ENCODE measurements around the gene ALDH1A2.

Gene ALDH1A2

GRCh38 chr15:58053315-58054153 lies 12.0 kb downstream of the ALDH1A2 start:
- Histone ChIP-seq H3K4me2 (no peak overlapping the region), H3K27ac (no peak overlapping the region), H2AFZ (ENCODE audit: low read depth) (no peak overlapping the region), H3K9ac (no peak overlapping the region), H4K20me1 (ENCODE audit: insufficient read depth) (no peaks in the 10 kb centered on the region), H3K36me3 (ENCODE audit: insufficient read depth) (no peaks in the 10 kb centered on the region), H3K79me2 (ENCODE audit: insufficient read depth, low read depth) (no peaks in the 10 kb centered on the region), H3K4me3 (IDR thresholded peaks at IDR 0.05; ENCODE audit: insufficient read depth, low read depth, low read length) (no peak overlapping the region), H3K4me1 (ENCODE audit: low read depth, poor library complexity, severe bottlenecking) (no peaks in the 10 kb centered on the region), H3K27me3 (ENCODE audit: insufficient read depth, low read depth) (no peaks in the 10 kb centered on the region)
- no peak for TF ChIP-seq CTCF (conservative IDR thresholded peaks at IDR 0.05; ENCODE audit: low read depth, low read length)

GRCh38 chr15:58052334-58052733 lies 13.2 kb downstream of the ALDH1A2 start:
- Histone ChIP-seq H2AFZ (ENCODE audit: low read depth) (no peak overlapping the region), H3K4me3 (IDR thresholded peaks at IDR 0.05; ENCODE audit: insufficient read depth, low read depth, low read length) (no peak overlapping the region), H3K4me2 (no peak overlapping the region), H3K27ac (no peak overlapping the region), H3K27me3 (ENCODE audit: insufficient read depth, low read depth) (no peaks in the 10 kb centered on the region), H3K4me1 (ENCODE audit: low read depth, poor library complexity, severe bottlenecking) (no peaks in the 10 kb centered on the region), H3K79me2 (ENCODE audit: insufficient read depth, low read depth) (no peaks in the 10 kb centered on the region), H4K20me1 (ENCODE audit: insufficient read depth) (no peaks in the 10 kb centered on the region), H3K36me3 (ENCODE audit: insufficient read depth) (no peaks in the 10 kb centered on the region), H3K9ac (no peak overlapping the region)
- TF ChIP-seq CTCF (conservative IDR thresholded peaks at IDR 0.05; ENCODE audit: low read depth, low read length), result no peak

- Histone ChIP-seq H3K79me2 (ENCODE audit: insufficient read depth, low read depth) (no peaks in the 10 kb centered on the region), H2AFZ (ENCODE audit: low read depth) (no peak overlapping the region), H3K27me3 (ENCODE audit: insufficient read depth, low read depth) (no peaks in the 10 kb centered on the region), H3K4me1 (ENCODE audit: low read depth, poor library complexity, severe bottlenecking) (no peaks in the 10 kb centered on the region), H3K4me2 (no peak overlapping the region), H4K20me1 (ENCODE audit: insufficient read depth) (no peaks in the 10 kb centered on the region), H3K36me3 (ENCODE audit: insufficient read depth) (no peaks in the 10 kb centered on the region), H3K9ac (no peak overlapping the region), H3K4me3 (IDR thresholded peaks at IDR 0.05; ENCODE audit: insufficient read depth, low read depth, low read length) (no peak overlapping the region), H3K27ac (no peak overlapping the region)
- TF ChIP-seq CTCF (conservative IDR thresholded peaks at IDR 0.05; ENCODE audit: low read depth, low read length), result no peak
Measured at GRCh38 chr15:58049520-58050227, 15.8 kb downstream of the ALDH1A2 start.

GRCh38 chr15:58048261-58048660 lies 17.2 kb downstream of the ALDH1A2 start:
- no peak for TF ChIP-seq CTCF (conservative IDR thresholded peaks at IDR 0.05; ENCODE audit: low read depth, low read length)
- Histone ChIP-seq H3K4me2 (no peak overlapping the region), H3K4me1 (ENCODE audit: low read depth, poor library complexity, severe bottlenecking) (no peaks in the 10 kb centered on the region), H3K27ac (no peak overlapping the region), H2AFZ (ENCODE audit: low read depth) (no peak overlapping the region), H3K79me2 (ENCODE audit: insufficient read depth, low read depth) (no peaks in the 10 kb centered on the region), H3K4me3 (IDR thresholded peaks at IDR 0.05; ENCODE audit: insufficient read depth, low read depth, low read length) (no peak overlapping the region), H4K20me1 (ENCODE audit: insufficient read depth) (no peaks in the 10 kb centered on the region), H3K36me3 (ENCODE audit: insufficient read depth) (no peaks in the 10 kb centered on the region), H3K27me3 (ENCODE audit: insufficient read depth, low read depth) (no peaks in the 10 kb centered on the region), H3K9ac (no peak overlapping the region)
